Lower lobe of right lung (tissue), 2 donors: Measurements from ENCODE around the gene CXADR. TPM values are rescaled to one million over a fixed set of nuclear protein-coding genes. Genes with fewer than 3 reads are reported as not detected.

ENCODE experiments used
- ATAC-seq, 2 donors: fragments of 200-7000 bp; cut with Tn5 transposase; one replicate each; pipeline ENCODE4 v1.9.1; 2020 to 2022; ENCODE audit warnings: mild to moderate bottlenecking in 2 of 2, moderate library complexity in 2 of 2
- DNase-seq: peaks from one replicate; pipeline ENCODE4 v3.0.0-alpha.2; 2020
- H3K27ac ChIP-seq: fragments of 200-600 bp; one replicate; pipeline ENCODE4 v1.8.0; 2022
- H3K27me3 ChIP-seq: fragments of 200-600 bp; one replicate; pipeline ENCODE4 v1.8.0; 2022; ENCODE audit warnings: low read depth
- H3K36me3 ChIP-seq: fragments of 200-600 bp; one replicate; pipeline ENCODE4 v1.8.0; 2022; ENCODE audit warnings: mild to moderate bottlenecking
- H3K4me1 ChIP-seq: fragments of 200-600 bp; one replicate; pipeline ENCODE4 v1.8.0; 2022
- H3K4me3 ChIP-seq: fragments of 200-600 bp; one replicate; pipeline ENCODE4 v1.8.0; 2022; ENCODE audit warnings: mild to moderate bottlenecking
- H3K9me3 ChIP-seq: fragments of 200-600 bp; one replicate; pipeline ENCODE4 v1.8.0; 2022
- CTCF ChIP-seq: fragments of 200-600 bp; IDR thresholded peaks from one replicate; pipeline ENCODE4 v1.8.0; 2022; ENCODE audit warnings: antibody characterized with exemption, mild to moderate bottlenecking
- intact Hi-C: fragments of 100-400 bp; cut with DNase I; formaldehyde crosslinking; loops from one replicate; pipeline ENCODE4 v1.11.0; 2022
- total RNA-seq: library from RNA; stranded (reverse); fragmentation: NEBNext Ultra II Directional; extraction: Animal tissue kit (Norgen Biotek cat#: 25700); gene quantifications from one replicate; pipeline ENCODE4 v1.2.1, GENCODE V29; 2021
- donor health status: DM: no; HTN: yes; CAD: no; lungs with severe emphysema.

The CXADR gene
- total RNA-seq, 1 donor from 2014 or later = 26.6 TPM

- peak; percentile 12 to 13 for ATAC-seq
- TF ChIP-seq CTCF = no peak
These were observed 35.4 kb downstream of the CXADR start for GRCh38 chr21:17548262-17548661.

GRCh38 chr21:17550671-17551308 lies 37.9 kb downstream of the CXADR start:
- peak; percentile 58 to 85 for ATAC-seq
- H3K9me3 ChIP-seq = no peaks in the 10 kb centered on the region
- no peak overlapping the region for H3K4me3 ChIP-seq
- TF ChIP-seq CTCF = no peak
- H3K27ac ChIP-seq = no peak overlapping the region
- no peak for DNase-seq
- H3K27me3 ChIP-seq = no peaks in the 10 kb centered on the region
- no peaks in the 10 kb centered on the region for H3K36me3 ChIP-seq
- H3K4me1 ChIP-seq = no peaks in the 10 kb centered on the region
- intact Hi-C loops = no loop called here

More at GRCh38 chr21:17548262-17548661, 35.4 kb downstream of the CXADR start:
- H3K27me3 ChIP-seq = no peaks in the 10 kb centered on the region
- H3K4me1 ChIP-seq = no peaks in the 10 kb centered on the region
- no peak overlapping the region for H3K4me3 ChIP-seq
- no peak for DNase-seq
- no peak overlapping the region for H3K27ac ChIP-seq
- intact Hi-C loops = no loop called here
- no peaks in the 10 kb centered on the region for H3K9me3 ChIP-seq
- no peaks in the 10 kb centered on the region for H3K36me3 ChIP-seq

- intact Hi-C loops = no loop called here
- no peak for TF ChIP-seq CTCF
- H3K27me3 ChIP-seq = no peaks in the 10 kb centered on the region
- ATAC-seq (no peak), DNase-seq (no peak)
- no peak overlapping the region for H3K27ac ChIP-seq
- no peak overlapping the region for H3K4me3 ChIP-seq
- no peaks in the 10 kb centered on the region for H3K36me3 ChIP-seq
- H3K9me3 ChIP-seq = no peaks in the 10 kb centered on the region
- H3K4me1 ChIP-seq = no peaks in the 10 kb centered on the region
These were observed 39.6 kb downstream of the CXADR start for GRCh38 chr21:17552410-17552809.

GRCh38 chr21:17554120-17554519 lies 41.3 kb downstream of the CXADR start:
- ATAC-seq (no peak), DNase-seq (no peak)
- Histone ChIP-seq H3K27me3 (no peaks in the 10 kb centered on the region), H3K27ac (no peak overlapping the region), H3K36me3 (no peaks in the 10 kb centered on the region), H3K4me1 (no peaks in the 10 kb centered on the region), H3K9me3 (no peaks in the 10 kb centered on the region), H3K4me3 (no peak overlapping the region)
- TF ChIP-seq CTCF = no peak
- intact Hi-C loops = no loop called here

- Histone ChIP-seq H3K27me3 (no peaks in the 10 kb centered on the region), H3K36me3 (no peaks in the 10 kb centered on the region), H3K4me3 (no peak overlapping the region), H3K9me3 (no peaks in the 10 kb centered on the region), H3K4me1 (no peaks in the 10 kb centered on the region), H3K27ac (no peak overlapping the region)
- ATAC-seq (peak in 1 of 2 donors; percentile 8), DNase-seq (no peak)
- intact Hi-C loops = no loop called here
- TF ChIP-seq CTCF = peak; percentile 21
These were observed 42.0 kb downstream of the CXADR start for GRCh38 chr21:17554679-17555465.
